Coronary artery (tissue), 2 donors: ENCODE results near the gene ITGAE.

Source experiments
- DNase-seq: peaks from one replicate; pipeline ENCODE4 v3.0.0-alpha.2; 2017; ENCODE audit warnings: low spot score
- H3K27ac ChIP-seq, 2 donors: fragments of 200-600 bp; sonication (generic); one replicate each; pipeline ENCODE4 v1.5.1; 2016 to 2019
- H3K4me3 ChIP-seq: fragments of 200-600 bp; sonication (generic); 2 replicates; pipeline ENCODE4 v1.5.1; 2016; ENCODE audit warnings: mild to moderate bottlenecking, moderate library complexity
- CTCF ChIP-seq: fragments of 200-600 bp; sonication (generic); IDR thresholded peaks from one replicate; pipeline ENCODE4 v1.5.1; 2019; ENCODE audit warnings: antibody characterized with exemption

ITGAE gene

GRCh38 chr17:3688027-3688553 lies 112.9 kb downstream of the ITGAE start:
- TF ChIP-seq CTCF: no peak
- no peak for DNase-seq
- H3K27ac ChIP-seq: no peak overlapping the region
- H3K4me3 ChIP-seq: no peak overlapping the region

- DNase-seq: no peak
- TF ChIP-seq CTCF: no peak
- Histone ChIP-seq H3K27ac (no peak overlapping the region), H3K4me3 (no peak overlapping the region)
Measured at GRCh38 chr17:3685174-3685573, 115.8 kb downstream of the ITGAE start.

- TF ChIP-seq CTCF: peak; percentile 80
- H3K4me3 ChIP-seq: no peak overlapping the region
- DNase-seq: no peak
- no peak overlapping the region for H3K27ac ChIP-seq
Measured at GRCh38 chr17:3683054-3683511, 117.9 kb downstream of the ITGAE start.

- no peak for TF ChIP-seq CTCF
- H3K4me3 ChIP-seq: no peak overlapping the region
- H3K27ac ChIP-seq: no peak overlapping the region
- no peak for DNase-seq
Measured at GRCh38 chr17:3682033-3682432, 119.0 kb downstream of the ITGAE start.

GRCh38 chr17:3681565-3681964 lies 119.4 kb downstream of the ITGAE start:
- Histone ChIP-seq H3K4me3 (no peak overlapping the region), H3K27ac (no peak overlapping the region)
- no peak for DNase-seq
- TF ChIP-seq CTCF: no peak

- DNase-seq: no peak
- no peak for TF ChIP-seq CTCF
- Histone ChIP-seq H3K27ac (no peak overlapping the region), H3K4me3 (no peak overlapping the region)
Measured at GRCh38 chr17:3681057-3681456, 119.9 kb downstream of the ITGAE start.

GRCh38 chr17:3679531-3680126 lies 121.4 kb downstream of the ITGAE start:
- no peak overlapping the region for H3K4me3 ChIP-seq
- DNase-seq: no peak
- no peak overlapping the region for H3K27ac ChIP-seq
- no peak for TF ChIP-seq CTCF
